LNCAP (cell line): ENCODE measurements around the gene RRP36.

Experiments used
- TF ChIP-seq, protein P1 (sequence below): fragments of 450-650 bp; IDR thresholded peaks from 2 replicates; pipeline ENCODE4 v1.5.1; 2017; ENCODE audit warnings: mild to moderate bottlenecking

The RRP36 gene

DNA sequence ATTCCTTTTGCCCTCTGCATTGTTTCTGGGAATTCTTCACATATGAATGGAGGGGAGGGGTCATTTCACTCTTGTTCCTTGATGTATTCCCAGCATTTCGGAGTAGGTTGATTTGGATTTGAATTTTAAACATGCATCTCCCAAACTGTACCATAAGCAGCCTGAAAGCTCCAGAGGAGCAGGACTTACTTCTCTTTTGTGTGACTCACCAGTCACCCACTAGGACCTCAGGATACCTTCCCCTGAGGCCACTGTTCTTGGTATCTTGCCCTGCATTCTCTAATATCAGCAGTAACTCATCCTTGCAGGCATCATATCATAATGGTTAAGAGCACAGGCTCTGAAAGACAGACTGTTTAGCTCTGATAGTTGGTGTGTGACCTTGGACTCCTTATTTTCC is 37.1 kb downstream of the RRP36 start:
- TF ChIP-seq, protein P1, sequence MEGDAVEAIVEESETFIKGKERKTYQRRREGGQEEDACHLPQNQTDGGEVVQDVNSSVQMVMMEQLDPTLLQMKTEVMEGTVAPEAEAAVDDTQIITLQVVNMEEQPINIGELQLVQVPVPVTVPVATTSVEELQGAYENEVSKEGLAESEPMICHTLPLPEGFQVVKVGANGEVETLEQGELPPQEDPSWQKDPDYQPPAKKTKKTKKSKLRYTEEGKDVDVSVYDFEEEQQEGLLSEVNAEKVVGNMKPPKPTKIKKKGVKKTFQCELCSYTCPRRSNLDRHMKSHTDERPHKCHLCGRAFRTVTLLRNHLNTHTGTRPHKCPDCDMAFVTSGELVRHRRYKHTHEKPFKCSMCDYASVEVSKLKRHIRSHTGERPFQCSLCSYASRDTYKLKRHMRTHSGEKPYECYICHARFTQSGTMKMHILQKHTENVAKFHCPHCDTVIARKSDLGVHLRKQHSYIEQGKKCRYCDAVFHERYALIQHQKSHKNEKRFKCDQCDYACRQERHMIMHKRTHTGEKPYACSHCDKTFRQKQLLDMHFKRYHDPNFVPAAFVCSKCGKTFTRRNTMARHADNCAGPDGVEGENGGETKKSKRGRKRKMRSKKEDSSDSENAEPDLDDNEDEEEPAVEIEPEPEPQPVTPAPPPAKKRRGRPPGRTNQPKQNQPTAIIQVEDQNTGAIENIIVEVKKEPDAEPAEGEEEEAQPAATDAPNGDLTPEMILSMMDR: no peak

DNA sequence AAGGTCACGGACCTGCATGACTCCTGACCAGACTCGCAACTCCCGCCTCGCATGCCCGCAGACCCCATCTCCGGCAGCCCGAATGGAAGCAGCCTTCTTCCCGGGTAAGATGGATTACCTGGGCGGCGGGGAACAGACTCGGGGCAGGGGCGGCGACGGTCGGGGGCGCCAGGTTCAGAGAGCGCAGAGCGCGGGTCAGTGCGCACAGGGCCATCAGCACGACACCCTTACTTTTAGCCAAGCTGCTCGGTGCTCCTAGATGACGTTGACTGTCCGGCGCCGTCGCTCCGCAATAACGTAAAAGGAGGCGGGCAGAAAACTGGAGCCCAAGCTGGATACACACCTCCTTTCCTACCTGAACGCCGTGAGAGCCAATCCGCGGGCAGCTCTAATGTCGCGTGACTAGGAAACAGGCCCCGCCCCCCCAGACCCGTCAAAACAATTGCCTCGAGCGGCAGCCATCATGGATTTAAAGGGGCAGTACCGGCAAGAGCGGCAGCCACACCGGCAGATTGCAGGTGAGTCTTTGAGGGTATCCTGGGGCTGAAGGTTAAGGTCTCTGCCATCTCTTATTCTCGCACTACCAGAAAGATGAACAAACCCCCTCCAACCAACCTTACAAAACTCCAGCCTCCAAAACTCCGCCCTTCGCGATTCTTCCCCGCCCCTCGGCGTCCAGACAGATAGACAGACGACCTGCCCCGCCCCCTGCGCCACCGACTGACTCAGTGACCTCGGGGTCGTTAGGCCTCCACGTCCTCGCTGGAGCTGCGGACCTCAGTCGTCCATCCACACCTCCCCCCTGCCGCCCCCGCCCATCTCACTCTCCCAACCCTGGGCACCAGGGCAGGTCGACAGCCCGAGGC is 38.0 kb downstream of the RRP36 start, which contains the start of the genes KLC4 and MRPL2:
TSS of gene KLC4 (plus strand) at position 464 of the 866 bp plus-strand sequence. CDS start 1,705 bp downstream, outside the sequence.
TSS of gene MRPL2 (minus strand) at position 267 of the 866 bp plus-strand sequence. CDS start at position 214, 53 bp downstream.
- TF ChIP-seq, protein P1: no peak

DNA sequence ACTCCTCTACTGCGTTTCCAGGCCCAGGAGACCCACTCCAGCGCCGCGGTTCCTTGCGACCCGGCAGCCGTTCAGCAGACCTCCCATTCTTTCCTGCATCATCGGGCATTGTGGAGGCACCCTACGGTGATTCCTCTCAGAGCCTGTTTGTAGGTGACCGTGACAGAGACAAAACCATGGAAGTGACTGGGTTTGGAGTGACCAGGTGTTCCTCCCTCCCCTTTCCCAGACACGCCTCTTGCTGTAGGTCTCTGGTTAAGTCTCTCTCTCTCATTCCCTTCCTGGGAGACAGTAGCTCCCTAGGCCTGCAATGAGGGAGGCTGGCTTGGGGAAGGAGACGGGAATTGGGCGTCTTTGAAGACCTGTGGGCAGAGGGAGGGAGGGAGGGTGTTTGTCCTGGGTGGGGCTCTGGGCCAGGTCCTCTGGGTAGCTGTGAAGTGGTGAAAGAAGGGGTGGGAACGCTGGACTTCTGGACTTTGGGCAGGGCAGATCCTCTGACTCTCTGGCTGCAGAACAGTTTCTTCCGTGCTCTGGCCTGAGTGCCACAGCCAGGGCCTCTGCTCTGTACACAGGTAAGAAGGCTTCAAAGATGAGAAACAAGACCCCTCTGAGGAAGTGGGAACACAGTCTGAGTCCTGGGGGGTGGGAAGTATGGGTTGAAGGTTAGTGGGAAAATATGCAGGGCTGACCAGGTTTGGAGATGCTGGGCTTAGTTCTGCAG is 38.8 kb downstream of the RRP36 start:
- TF ChIP-seq, protein P1: no peak

DNA sequence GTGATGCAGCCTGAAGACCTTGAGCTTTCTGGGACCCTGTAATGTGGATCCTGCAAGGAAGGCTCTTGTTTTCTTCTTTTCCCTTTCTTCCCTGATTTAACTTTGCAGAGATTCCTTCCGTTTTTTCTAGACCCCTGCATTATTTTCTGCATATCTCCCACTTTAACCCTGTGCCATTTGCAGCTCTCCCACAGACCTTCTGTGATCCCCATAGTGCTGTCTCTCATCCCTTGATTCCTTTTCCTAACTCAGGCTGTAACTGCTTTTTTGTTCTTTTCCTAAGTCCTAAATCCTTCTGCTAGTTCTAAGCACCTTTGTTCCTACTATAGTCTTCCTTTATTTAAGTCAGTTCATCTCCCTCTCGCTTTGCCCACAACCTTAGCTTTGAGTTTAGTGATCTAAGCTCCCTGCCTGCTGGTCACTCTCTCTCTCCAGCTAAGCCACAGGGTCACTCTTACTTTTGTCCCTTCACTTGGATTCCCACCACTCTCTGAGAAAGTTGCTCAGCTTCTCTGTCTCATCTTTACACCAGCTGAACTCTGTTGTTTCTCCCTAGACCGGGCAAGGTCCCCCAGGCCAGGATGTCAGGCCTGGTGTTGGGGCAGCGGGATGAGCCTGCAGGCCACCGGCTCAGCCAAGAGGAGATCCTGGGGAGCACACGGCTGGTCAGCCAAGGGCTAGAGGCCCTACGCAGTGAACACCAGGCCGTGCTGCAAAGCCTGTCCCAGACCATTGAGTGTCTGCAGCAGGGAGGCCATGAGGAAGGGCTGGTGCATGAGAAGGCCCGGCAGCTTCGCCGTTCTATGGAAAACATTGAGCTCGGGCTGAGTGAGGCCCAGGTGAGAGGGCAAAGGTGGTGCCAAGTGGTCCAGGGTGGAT is 39.6 kb downstream of the RRP36 start:
- TF ChIP-seq, protein P1: no peak

DNA sequence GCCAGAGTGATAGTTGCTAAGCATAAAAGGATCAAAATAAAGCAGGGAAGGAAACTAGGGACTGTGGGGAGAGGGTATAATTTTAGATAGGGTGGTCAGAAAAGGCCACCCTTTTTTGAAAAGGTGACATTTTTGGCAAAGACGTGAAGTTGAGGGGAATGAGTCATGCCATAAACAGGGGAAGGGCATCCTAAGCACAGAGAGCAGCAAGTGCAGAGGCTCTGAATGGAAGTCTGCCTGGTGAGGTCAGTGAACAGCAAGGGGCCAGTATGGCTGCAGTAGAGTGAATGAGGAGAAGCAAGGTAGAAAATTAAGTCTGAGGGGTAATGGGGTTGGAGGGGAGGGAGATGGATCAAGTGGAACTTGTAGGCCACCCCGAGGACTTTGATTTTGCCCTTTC is 40.4 kb downstream of the RRP36 start:
- TF ChIP-seq, protein P1: no peak

DNA sequence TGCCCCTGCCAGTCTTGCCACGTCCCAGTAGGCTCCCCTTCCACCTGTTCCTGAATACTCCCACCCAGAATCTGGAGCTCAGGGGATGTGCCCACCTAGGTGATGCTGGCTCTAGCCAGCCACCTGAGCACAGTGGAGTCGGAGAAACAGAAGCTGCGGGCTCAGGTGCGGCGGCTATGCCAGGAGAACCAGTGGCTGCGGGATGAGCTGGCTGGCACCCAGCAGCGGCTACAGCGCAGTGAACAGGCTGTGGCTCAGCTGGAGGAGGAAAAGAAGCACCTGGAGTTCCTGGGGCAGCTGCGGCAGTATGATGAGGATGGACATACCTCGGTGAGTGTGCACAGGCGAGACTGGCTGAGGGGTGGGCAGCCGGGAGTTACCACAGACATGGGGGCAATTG is 41.4 kb downstream of the RRP36 start:
- TF ChIP-seq, protein P1: no peak
